GM23338 (cell line): Measurements from ENCODE around the gene TRIM68. TPM values are rescaled to one million over a fixed set of nuclear protein-coding genes. Genes with fewer than 3 reads are reported as not detected.

ENCODE experiments used
- ATAC-seq: fragments of 200-7000 bp; cut with Tn5 transposase; 3 replicates; pipeline ENCODE4 v1.9.1; 2020
- DNase-seq: peaks from one replicate; pipeline ENCODE4 v3.0.0-alpha.2; 2015; ENCODE audit warnings: low spot score
- H2AFZ ChIP-seq: fragments of 200-600 bp; sonication (generic); 2 replicates; pipeline ENCODE4 v1.8.0; 2016; ENCODE audit warnings: antibody characterized with exemption, mild to moderate bottlenecking, moderate library complexity
- H3F3A ChIP-seq: fragments of 200-600 bp; sonication (generic); replicated peaks from 2 replicates; pipeline ENCODE4 v1.8.0; 2017; ENCODE audit warnings: antibody characterized with exemption, mixed run types, low read depth
- H3K27ac ChIP-seq: fragments of 200-600 bp; sonication (generic); 2 replicates; pipeline ENCODE4 v1.6.1; 2016; ENCODE audit warnings: low read depth
- H3K27me3 ChIP-seq: fragments of 200-600 bp; sonication (generic); 2 replicates; pipeline ENCODE4 v1.8.0; 2016; ENCODE audit warnings: mild to moderate bottlenecking, mixed run types, moderate library complexity; ENCODE audit not compliant: insufficient read depth
- H3K36me3 ChIP-seq: fragments of 200-600 bp; sonication (generic); 2 replicates; pipeline ENCODE4 v1.8.0; 2016; ENCODE audit warnings: mild to moderate bottlenecking; ENCODE audit not compliant: insufficient read depth
- H3K4me1 ChIP-seq: fragments of 200-600 bp; sonication (generic); 2 replicates; pipeline ENCODE4 v1.8.0; 2016; ENCODE audit warnings: mild to moderate bottlenecking, moderate library complexity; ENCODE audit not compliant: insufficient read depth
- H3K4me2 ChIP-seq: fragments of 200-600 bp; sonication (generic); 2 replicates; pipeline ENCODE4 v1.7.1; 2017; ENCODE audit warnings: mixed run types
- H3K4me3 ChIP-seq: fragments of 200-600 bp; sonication (generic); 2 replicates; pipeline ENCODE4 v1.6.1; 2016; ENCODE audit warnings: mixed run types
- H3K79me2 ChIP-seq: fragments of 200-600 bp; sonication (generic); replicated peaks from 2 replicates; pipeline ENCODE4 v1.8.0; 2017; ENCODE audit warnings: mild to moderate bottlenecking; ENCODE audit not compliant: insufficient read depth
- H3K9me2 ChIP-seq: fragments of 200-600 bp; sonication (generic); 2 replicates; pipeline ENCODE4 v1.8.0; 2017; ENCODE audit not compliant: insufficient read depth
- H4K20me1 ChIP-seq: fragments of 200-600 bp; sonication (generic); replicated peaks from 2 replicates; pipeline ENCODE4 v1.8.0; 2017; ENCODE audit warnings: mild to moderate bottlenecking; ENCODE audit not compliant: insufficient read depth
- H3K27ac Mint-ChIP-seq: 2 replicates; pipeline ENCODE4 v1.8.0; 2020; ENCODE audit warnings: inconsistent platforms, mild to moderate bottlenecking, moderate library complexity, mixed read lengths
- H3K27me3 Mint-ChIP-seq: 3 replicates; pipeline ENCODE4 v1.8.0; 2022; ENCODE audit warnings: low read depth, mild to moderate bottlenecking, moderate library complexity, mixed read lengths, inconsistent platforms; ENCODE audit not compliant: insufficient read depth, poor library complexity
- H3K36me3 Mint-ChIP-seq: 3 replicates; pipeline ENCODE4 v1.8.0; 2021; ENCODE audit warnings: low read depth, mild to moderate bottlenecking, inconsistent platforms, moderate library complexity, mixed read lengths
- H3K4me1 Mint-ChIP-seq: 3 replicates; pipeline ENCODE4 v1.8.0; 2020; ENCODE audit warnings: mild to moderate bottlenecking, inconsistent platforms, mixed read lengths
- H3K4me3 Mint-ChIP-seq: 3 replicates; pipeline ENCODE4 v1.8.0; 2021; ENCODE audit warnings: moderate library complexity, mild to moderate bottlenecking, inconsistent platforms, mixed read lengths
- H3K9me3 Mint-ChIP-seq: 3 replicates; pipeline ENCODE4 v1.8.0; 2020; ENCODE audit warnings: moderate library complexity, mild to moderate bottlenecking, inconsistent platforms, mixed read lengths
- CREB1 ChIP-seq: fragments of 250-450 bp; sonication (Bioruptor Pico); IDR thresholded peaks from 2 replicates; pipeline ENCODE4 v1.5.0; 2020; ENCODE audit warnings: low read depth, mild to moderate bottlenecking, moderate library complexity
- JUNB ChIP-seq: IDR thresholded peaks from one replicate; pipeline ENCODE4 v1.6.1; 2016; ENCODE audit warnings: antibody characterized with exemption; ENCODE audit not compliant: unreplicated experiment
- NANOG ChIP-seq: IDR thresholded peaks from 2 replicates; pipeline ENCODE4 v1.6.1; 2016; ENCODE audit warnings: antibody characterized with exemption, borderline replicate concordance
- POLR2AphosphoS5 ChIP-seq: IDR thresholded peaks from 2 replicates; pipeline ENCODE4 v1.6.1; 2016; ENCODE audit warnings: antibody characterized with exemption, low read depth
- STAT1 ChIP-seq: IDR thresholded peaks from one replicate; pipeline ENCODE4 v1.6.1; 2016; ENCODE audit warnings: antibody characterized with exemption; ENCODE audit not compliant: unreplicated experiment
- ZNF114 ChIP-seq: fragments of 250-450 bp; sonication (Bioruptor Pico); IDR thresholded peaks from 2 replicates; pipeline ENCODE4 v1.5.0; 2020; ENCODE audit warnings: mild to moderate bottlenecking, moderate library complexity
- ZNF331 ChIP-seq: fragments of 250-450 bp; sonication (Bioruptor Pico); IDR thresholded peaks from 2 replicates; pipeline ENCODE4 v1.5.0; 2020; ENCODE audit warnings: low read depth, mild to moderate bottlenecking, moderate library complexity
- polyA plus RNA-seq: library from polyadenylated mRNA; unstranded; fragments of >200 nt; fragmentation: Nextera tagmentation; extraction: Ambion mirVana; gene quantifications from 2 replicates; pipeline ENCODE4 v1.2.1, GENCODE V29; 2016
- total RNA-seq: library from RNA; depleted of rRNA; stranded (reverse); fragments of >200 nt; shearing (Covaris generic); gene quantifications from 2 replicates; pipeline ENCODE4 v1.2.3, GENCODE V29; 2014
- TF ChIP-seq, protein P1 (sequence below): IDR thresholded peaks from one replicate; pipeline ENCODE4 v1.6.1; 2018; ENCODE audit warnings: antibody characterized with exemption; ENCODE audit not compliant: unreplicated experiment
- TF ChIP-seq, protein P2 (sequence below), 2 experiments: fragments of 200-600 bp in 1 of 2; sonication (generic) in 1 of 2; conservative IDR thresholded peaks; 2 replicates each; pipeline versions ENCODE4 v1.5.1 to v1.6.1; 2016 to 2017; ENCODE audit warnings: antibody characterized with exemption in 2 of 2, low read depth in 2 of 2, mild to moderate bottlenecking in 2 of 2, moderate library complexity in 1 of 2
- TF ChIP-seq, protein P3 (sequence below): fragments of 250-450 bp; sonication (Bioruptor Pico); IDR thresholded peaks from 2 replicates; pipeline ENCODE4 v1.5.0; 2020; ENCODE audit warnings: mild to moderate bottlenecking, moderate library complexity

The TRIM68 gene
- total and polyA plus RNA-seq, 2 experiments from 2014 or later = 1.6 to 5.7 TPM

DNA sequence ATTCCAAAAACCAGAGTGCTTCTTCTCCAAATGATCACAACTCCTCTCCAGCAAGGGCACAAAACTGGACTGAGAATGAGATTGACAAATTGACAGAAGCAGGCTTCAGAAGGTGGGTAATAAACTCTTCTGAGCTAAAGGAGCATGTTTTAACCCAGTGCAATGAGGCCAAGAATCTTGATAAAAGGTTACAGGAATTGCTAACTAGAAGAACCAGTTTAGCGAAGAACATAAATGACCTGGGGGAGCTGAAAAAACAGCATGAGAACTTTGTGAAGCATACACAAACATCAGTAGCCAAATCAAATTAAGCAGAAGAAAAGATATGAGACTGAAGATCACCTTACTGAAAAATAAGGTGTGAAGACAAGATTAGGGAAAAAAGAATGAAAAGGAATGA, 47.6 kb downstream of the TRIM68 start:
- H3K4me1 Mint-ChIP-seq = peaks cover 18% of the 10 kb centered on the region; the same call in 2 of the 3 replicates

More for the DNA sequence above, 47.6 kb downstream of the TRIM68 start:
- no peak overlapping the region for H3K4me2 ChIP-seq
- H3K4me3 ChIP-seq = no peak overlapping the region
- H4K20me1 ChIP-seq = no peaks in the 10 kb centered on the region
- Mint-ChIP-seq H3K27ac (no peak overlapping the region), H3K27me3 (peaks cover 5% of the 10 kb centered on the region), H3K36me3 (peaks cover 4% of the 10 kb centered on the region; the same call in 1 of the 3 replicates), H3K9me3 (peaks cover 19% of the 10 kb centered on the region; the same call in 2 of the 3 replicates), H3K4me3 (no peak overlapping the region)
- no peaks in the 10 kb centered on the region for H3K27me3 ChIP-seq
- ATAC-seq (no peak), DNase-seq (no peak)
- no peak overlapping the region; the same call in 1 of the 2 replicates for H2AFZ ChIP-seq
- H3K9me2 ChIP-seq = peaks cover 17% of the 10 kb centered on the region
- H3K27ac ChIP-seq = no peak overlapping the region
- TF ChIP-seq, protein P1, sequence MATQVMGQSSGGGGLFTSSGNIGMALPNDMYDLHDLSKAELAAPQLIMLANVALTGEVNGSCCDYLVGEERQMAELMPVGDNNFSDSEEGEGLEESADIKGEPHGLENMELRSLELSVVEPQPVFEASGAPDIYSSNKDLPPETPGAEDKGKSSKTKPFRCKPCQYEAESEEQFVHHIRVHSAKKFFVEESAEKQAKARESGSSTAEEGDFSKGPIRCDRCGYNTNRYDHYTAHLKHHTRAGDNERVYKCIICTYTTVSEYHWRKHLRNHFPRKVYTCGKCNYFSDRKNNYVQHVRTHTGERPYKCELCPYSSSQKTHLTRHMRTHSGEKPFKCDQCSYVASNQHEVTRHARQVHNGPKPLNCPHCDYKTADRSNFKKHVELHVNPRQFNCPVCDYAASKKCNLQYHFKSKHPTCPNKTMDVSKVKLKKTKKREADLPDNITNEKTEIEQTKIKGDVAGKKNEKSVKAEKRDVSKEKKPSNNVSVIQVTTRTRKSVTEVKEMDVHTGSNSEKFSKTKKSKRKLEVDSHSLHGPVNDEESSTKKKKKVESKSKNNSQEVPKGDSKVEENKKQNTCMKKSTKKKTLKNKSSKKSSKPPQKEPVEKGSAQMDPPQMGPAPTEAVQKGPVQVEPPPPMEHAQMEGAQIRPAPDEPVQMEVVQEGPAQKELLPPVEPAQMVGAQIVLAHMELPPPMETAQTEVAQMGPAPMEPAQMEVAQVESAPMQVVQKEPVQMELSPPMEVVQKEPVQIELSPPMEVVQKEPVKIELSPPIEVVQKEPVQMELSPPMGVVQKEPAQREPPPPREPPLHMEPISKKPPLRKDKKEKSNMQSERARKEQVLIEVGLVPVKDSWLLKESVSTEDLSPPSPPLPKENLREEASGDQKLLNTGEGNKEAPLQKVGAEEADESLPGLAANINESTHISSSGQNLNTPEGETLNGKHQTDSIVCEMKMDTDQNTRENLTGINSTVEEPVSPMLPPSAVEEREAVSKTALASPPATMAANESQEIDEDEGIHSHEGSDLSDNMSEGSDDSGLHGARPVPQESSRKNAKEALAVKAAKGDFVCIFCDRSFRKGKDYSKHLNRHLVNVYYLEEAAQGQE = no peak
- TF ChIP-seq, protein P2, sequence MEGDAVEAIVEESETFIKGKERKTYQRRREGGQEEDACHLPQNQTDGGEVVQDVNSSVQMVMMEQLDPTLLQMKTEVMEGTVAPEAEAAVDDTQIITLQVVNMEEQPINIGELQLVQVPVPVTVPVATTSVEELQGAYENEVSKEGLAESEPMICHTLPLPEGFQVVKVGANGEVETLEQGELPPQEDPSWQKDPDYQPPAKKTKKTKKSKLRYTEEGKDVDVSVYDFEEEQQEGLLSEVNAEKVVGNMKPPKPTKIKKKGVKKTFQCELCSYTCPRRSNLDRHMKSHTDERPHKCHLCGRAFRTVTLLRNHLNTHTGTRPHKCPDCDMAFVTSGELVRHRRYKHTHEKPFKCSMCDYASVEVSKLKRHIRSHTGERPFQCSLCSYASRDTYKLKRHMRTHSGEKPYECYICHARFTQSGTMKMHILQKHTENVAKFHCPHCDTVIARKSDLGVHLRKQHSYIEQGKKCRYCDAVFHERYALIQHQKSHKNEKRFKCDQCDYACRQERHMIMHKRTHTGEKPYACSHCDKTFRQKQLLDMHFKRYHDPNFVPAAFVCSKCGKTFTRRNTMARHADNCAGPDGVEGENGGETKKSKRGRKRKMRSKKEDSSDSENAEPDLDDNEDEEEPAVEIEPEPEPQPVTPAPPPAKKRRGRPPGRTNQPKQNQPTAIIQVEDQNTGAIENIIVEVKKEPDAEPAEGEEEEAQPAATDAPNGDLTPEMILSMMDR (conservative IDR thresholded peaks at IDR 0.05; ENCODE audit: low read depth in 2 of 2) = no peak
- TF ChIP-seq JUNB (no peak), CREB1 (CRISPR knock-in tag) (no peak), STAT1 (no peak), ZNF114 (CRISPR knock-in tag) (no peak), POLR2AphosphoS5 (no peak), NANOG (no peak), ZNF331 (CRISPR knock-in tag) (no peak)
- TF ChIP-seq, protein P3, sequence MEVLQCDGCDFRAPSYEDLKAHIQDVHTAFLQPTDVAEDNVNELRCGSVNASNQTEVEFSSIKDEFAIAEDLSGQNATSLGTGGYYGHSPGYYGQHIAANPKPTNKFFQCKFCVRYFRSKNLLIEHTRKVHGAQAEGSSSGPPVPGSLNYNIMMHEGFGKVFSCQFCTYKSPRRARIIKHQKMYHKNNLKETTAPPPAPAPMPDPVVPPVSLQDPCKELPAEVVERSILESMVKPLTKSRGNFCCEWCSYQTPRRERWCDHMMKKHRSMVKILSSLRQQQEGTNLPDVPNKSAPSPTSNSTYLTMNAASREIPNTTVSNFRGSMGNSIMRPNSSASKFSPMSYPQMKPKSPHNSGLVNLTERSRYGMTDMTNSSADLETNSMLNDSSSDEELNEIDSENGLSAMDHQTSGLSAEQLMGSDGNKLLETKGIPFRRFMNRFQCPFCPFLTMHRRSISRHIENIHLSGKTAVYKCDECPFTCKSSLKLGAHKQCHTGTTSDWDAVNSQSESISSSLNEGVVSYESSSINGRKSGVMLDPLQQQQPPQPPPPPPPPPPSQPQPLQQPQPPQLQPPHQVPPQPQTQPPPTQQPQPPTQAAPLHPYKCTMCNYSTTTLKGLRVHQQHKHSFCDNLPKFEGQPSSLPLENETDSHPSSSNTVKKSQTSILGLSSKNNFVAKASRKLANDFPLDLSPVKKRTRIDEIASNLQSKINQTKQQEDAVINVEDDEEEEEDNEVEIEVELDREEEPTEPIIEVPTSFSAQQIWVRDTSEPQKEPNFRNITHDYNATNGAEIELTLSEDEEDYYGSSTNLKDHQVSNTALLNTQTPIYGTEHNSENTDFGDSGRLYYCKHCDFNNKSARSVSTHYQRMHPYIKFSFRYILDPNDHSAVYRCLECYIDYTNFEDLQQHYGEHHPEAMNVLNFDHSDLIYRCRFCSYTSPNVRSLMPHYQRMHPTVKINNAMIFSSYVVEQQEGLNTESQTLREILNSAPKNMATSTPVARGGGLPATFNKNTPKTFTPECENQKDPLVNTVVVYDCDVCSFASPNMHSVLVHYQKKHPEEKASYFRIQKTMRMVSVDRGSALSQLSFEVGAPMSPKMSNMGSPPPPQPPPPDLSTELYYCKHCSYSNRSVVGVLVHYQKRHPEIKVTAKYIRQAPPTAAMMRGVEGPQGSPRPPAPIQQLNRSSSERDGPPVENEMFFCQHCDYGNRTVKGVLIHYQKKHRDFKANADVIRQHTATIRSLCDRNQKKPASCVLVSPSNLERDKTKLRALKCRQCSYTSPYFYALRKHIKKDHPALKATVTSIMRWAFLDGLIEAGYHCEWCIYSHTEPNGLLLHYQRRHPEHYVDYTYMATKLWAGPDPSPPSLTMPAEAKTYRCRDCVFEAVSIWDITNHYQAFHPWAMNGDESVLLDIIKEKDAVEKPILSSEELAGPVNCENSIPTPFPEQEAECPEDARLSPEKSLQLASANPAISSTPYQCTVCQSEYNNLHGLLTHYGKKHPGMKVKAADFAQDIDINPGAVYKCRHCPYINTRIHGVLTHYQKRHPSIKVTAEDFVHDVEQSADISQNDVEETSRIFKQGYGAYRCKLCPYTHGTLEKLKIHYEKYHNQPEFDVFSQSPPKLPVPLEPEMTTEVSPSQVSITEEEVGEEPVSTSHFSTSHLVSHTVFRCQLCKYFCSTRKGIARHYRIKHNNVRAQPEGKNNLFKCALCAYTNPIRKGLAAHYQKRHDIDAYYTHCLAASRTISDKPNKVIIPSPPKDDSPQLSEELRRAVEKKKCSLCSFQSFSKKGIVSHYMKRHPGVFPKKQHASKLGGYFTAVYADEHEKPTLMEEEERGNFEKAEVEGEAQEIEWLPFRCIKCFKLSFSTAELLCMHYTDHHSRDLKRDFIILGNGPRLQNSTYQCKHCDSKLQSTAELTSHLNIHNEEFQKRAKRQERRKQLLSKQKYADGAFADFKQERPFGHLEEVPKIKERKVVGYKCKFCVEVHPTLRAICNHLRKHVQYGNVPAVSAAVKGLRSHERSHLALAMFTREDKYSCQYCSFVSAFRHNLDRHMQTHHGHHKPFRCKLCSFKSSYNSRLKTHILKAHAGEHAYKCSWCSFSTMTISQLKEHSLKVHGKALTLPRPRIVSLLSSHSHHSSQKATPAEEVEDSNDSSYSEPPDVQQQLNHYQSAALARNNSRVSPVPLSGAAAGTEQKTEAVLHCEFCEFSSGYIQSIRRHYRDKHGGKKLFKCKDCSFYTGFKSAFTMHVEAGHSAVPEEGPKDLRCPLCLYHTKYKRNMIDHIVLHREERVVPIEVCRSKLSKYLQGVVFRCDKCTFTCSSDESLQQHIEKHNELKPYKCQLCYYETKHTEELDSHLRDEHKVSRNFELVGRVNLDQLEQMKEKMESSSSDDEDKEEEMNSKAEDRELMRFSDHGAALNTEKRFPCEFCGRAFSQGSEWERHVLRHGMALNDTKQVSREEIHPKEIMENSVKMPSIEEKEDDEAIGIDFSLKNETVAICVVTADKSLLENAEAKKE = no peak
- no peaks in the 10 kb centered on the region for H3K79me2 ChIP-seq
- H3K36me3 ChIP-seq = no peaks in the 10 kb centered on the region
- 0 out of 2 replicates have a peak, but pooled peaks cover 3% of the 10 kb centered on the region for H3K4me1 ChIP-seq
- H3F3A ChIP-seq = no peaks in the 10 kb centered on the region
